ENCODE measurements around the gene LIPC. TPM values are rescaled to one million over a fixed set of nuclear protein-coding genes. Genes with fewer than 3 reads are reported as not detected.

The LIPC gene
- total and polyA plus RNA-seq, 9 of the 15 experiments (the other 6 are each of a cell fraction or from before 2014, with no cell fraction given) = 0.07 to 0.41 (median 0.11) TPM; not detected in 2

- H3K27me3 ChIP-seq (ENCODE audit: control insufficient read depth in 2 of 2, insufficient read depth in 2 of 2, low read length in 2 of 2) = no peaks in the 10 kb centered on the region
- BruUV-seq (replicated peaks) = no TSS peak
Measured at GRCh38 chr15:58608711-58609110, 176.9 kb downstream of the LIPC start.

More at GRCh38 chr15:58608711-58609110, 176.9 kb downstream of the LIPC start:
- 35% methylated on average over 1 of the region's 1 CpG for WGBS (ENCODE audit: insufficient coverage, low coverage, missing lambda C conversion rate)
- in situ Hi-C loops (cut with MboI) = no loop called here
- FAIRE-seq (no peak), ATAC-seq (no peak), DNase-seq (ENCODE audit: extremely low read depth in 1 of 4, low spot score in 3 of 4) (no peak)
- H3K4me3 ChIP-seq = no peak overlapping the region
- intact Hi-C loops (cut with micrococcal nuclease) = no loop called here
- ChIA-PET POLR2A (interaction anchor here (0.6 kb wide), 2 partner anchors 62 to 154 kb away, joined by 3 read pairs; no protein-coding TSS in a partner anchor), CTCF (ENCODE audit: low intra/inter-chr PET ratio) (no interaction called here)
- H3K79me2 ChIP-seq (ENCODE audit: control insufficient read depth, insufficient read depth, low read length) = peaks cover 8% of the 10 kb centered on the region; the same call in 2 of the 3 replicates
- H3K4me2 ChIP-seq (ENCODE audit: insufficient read depth, low read length) = no peak overlapping the region
- H3K9ac ChIP-seq (ENCODE audit: insufficient read depth in 1 of 2, low read depth in 2 of 2, low read length in 2 of 2) = no peak overlapping the region
- H3K9me3 ChIP-seq (replicated peaks; ENCODE audit: control insufficient read depth, insufficient read depth, low read depth, low read length) = 0 out of 2 replicates have a peak, but pooled peaks cover under 1% of the 10 kb centered on the region
- no peak for TF ChIP-seq BRD9 (IDR thresholded peaks at IDR 0.05; ENCODE audit: low read depth, partially characterized antibody)
- TF ChIP-seq HDAC1 (IDR thresholded peaks at IDR 0.05) = no peak
- no peak for TF ChIP-seq IRF1 (CRISPR knock-in tag; IDR thresholded peaks at IDR 0.05; ENCODE audit: borderline replicate concordance)
- TF ChIP-seq GABPB2 (CRISPR knock-in tag; conservative IDR thresholded peaks at IDR 0.05) = no peak
- peaks cover 3 to 8% of the 10 kb centered on the region in 2 experiments; a peak in 2 of 5 replicates for H3K4me1 ChIP-seq (replicated peaks in 1 of 2; ENCODE audit: control insufficient read depth in 2 of 2, insufficient read depth in 2 of 2, low read length in 2 of 2)
- no peak overlapping the region for H3K27ac ChIP-seq (ENCODE audit: extremely low read depth, low read depth, low read length)
- H3K36me3 ChIP-seq (ENCODE audit: control insufficient read depth, insufficient read depth, low read length) = peaks cover 41% of the 10 kb centered on the region
- H2AFZ ChIP-seq (ENCODE audit: low read depth, low read length) = no peak overlapping the region
- H3K9me1 ChIP-seq (ENCODE audit: control insufficient read depth, insufficient read depth, low read length) = no peaks in the 10 kb centered on the region
- no peaks in the 10 kb centered on the region; the same call in 1 of the 2 replicates for H4K20me1 ChIP-seq (replicated peaks; ENCODE audit: control insufficient read depth, insufficient read depth, low read length)
